ENCODE results near the gene CLPTM1L.
"Not testable (repeated sequence)": the region's sequence is repeated elsewhere in the genome, so short reads cannot be mapped to it uniquely, and the experiment has no call there.

CLPTM1L gene

DNA sequence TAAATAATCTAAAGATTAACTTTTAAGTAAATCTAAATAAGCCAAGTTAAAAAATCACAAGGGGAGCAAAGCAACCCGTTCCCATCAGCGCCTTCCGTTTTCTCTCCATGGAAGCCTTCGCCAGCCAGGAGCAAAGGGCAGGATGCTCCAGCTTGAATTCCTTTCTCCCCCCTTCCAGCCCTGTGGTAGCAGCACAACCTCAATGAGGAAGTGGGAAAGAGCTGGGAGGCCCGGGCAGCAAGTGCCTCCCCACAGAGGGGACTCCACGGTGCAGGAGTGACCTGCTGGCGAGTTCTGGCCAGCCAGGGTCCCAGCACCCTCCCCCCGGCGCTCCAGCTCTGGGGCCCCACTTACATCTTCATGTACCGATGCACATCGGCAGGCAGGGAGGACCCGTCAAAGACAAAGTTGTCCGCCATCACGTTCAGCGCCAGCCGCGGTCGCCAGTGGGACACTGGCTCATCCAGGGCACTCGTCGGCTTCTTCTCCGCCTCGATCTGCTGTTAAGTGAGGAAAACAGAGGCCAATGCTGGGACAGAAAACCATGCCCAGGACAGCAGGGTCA, 6.3 kb downstream of the CLPTM1L start:
- no peak for DNase-seq

DNA sequence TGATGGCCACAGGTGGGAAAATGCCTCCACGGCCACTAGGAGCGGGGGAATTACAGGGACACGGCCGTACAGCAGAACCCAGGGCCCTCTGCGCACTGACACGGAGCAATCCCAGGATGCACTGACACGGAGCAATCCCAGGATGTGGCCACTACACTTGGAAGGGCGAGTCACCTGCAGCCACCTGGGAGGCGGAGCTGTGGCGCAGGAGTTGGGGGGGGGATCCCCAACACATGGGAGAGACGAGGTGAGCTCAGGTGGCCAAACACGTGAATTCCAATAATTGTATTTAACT, 6.8 kb downstream of the CLPTM1L start:
- no peak for DNase-seq

DNA sequence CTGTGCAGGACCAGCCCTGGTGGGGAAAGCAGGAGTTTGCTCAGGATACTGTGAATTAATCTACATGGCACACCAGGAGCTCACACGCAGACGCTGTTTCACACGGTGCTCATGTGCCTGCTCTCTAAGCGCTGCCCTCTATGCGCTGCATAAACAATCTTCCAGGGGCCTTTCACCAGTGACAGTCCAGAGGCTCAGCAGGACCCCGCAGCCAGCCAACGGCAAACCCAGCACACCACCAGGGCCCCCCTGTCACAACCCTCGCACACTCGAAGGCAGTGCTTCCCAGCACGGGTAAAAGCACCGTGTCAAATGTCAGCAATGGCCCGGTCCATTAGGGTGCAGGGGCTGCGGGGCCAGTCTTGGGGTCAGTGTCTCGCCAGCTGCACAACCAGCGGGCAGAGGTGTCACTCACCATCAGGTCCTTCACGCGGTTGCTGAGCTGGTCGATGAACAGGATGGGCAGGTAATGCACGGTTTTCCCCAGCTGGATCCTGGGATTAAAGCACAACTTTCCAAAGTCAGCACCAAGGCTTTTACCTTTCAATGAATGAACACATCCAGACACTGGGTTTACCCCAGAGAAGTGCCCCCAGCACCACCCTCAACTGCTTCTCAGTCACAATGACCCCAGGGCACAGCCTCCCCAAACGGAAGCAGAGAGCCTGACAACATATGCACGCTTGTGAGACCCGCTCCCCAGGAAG, 7.3 kb downstream of the CLPTM1L start:
- DNase-seq = no peak

DNA sequence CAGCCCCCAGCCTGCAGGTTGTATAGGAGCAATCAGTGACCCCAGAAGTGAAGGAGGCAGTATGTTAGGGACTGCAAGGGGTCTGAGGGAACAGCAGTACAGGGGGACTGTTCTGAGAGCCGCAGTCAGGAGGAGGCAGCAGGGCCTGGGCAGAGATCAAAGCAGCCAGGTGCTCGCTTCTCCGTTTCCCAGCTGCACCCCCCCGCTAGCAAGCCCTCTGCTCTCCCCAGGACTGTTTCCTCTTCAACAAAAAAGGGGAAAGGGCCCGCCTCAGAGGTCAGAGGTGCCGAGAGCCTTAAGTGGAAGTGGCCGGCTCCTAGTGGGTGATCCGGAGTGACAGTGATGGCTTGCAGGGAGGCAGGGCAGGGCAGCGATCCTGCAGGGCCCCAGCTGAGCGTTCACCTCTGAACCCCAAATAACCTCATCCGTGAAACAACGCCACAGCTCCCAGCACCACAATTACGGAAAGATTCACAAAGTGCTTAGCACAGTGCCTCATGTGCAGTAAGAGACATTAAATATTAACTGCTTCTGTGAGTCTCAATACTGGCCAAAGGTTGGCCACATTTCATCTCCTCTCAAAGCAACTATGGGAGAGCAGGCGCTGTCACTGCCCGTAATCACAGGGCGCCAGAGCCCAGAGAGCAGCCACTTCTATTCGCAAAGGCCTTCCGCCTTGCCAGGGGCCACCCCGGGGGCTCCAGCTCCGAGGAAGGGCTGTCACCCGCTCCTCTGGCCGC, 8.0 kb downstream of the CLPTM1L start:
- no peak for DNase-seq

DNA sequence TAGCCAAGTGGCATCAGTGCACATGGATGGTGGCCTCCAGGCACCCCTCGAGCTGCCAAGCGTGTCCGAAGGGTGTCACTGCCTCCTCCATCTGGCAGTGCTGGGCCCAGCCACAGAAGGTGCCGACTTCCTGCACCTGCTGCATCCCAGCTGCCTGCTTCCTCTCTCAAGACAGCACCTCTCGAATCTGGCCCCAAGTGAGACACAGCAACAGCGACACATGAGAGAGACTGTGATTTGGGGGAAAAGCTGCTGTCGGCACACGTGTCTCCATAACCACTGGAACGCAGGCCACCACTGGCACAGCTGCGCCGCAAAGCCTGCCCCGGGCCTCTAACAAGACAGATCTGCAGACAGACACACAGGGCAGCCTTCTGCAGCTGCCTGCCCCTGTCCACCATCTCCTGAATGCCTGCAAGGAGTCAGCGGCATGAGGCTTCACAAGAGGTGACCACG, 8.8 kb downstream of the CLPTM1L start:
- no peak for DNase-seq

DNA sequence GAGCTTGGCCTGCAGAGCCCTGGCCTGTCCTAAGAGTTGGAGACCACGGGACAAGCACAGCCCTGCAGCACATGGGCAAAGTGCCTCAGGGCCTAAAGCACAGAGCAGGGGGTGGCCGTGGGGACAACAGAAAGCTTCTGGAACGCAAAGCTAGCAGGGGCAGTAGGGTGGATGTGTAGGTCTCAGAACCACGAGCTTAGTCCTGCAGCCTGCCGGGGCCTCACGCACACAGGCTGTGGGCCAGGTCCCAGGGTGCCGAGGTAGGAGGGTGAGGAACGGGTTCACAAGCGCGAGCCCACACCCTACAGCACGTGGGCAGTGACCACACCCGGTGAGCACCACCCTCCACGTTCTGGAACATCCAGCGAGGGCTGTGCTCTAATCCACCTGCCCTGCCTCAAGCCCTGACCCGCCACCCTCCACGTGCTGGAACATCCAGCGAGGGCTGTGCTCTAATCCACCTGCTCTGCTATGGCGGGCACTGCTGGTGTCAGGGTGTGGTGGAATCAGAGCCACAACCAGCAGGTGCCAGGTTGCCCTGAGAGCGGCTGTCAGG, 9.3 kb downstream of the CLPTM1L start:
- no peak for DNase-seq

DNA sequence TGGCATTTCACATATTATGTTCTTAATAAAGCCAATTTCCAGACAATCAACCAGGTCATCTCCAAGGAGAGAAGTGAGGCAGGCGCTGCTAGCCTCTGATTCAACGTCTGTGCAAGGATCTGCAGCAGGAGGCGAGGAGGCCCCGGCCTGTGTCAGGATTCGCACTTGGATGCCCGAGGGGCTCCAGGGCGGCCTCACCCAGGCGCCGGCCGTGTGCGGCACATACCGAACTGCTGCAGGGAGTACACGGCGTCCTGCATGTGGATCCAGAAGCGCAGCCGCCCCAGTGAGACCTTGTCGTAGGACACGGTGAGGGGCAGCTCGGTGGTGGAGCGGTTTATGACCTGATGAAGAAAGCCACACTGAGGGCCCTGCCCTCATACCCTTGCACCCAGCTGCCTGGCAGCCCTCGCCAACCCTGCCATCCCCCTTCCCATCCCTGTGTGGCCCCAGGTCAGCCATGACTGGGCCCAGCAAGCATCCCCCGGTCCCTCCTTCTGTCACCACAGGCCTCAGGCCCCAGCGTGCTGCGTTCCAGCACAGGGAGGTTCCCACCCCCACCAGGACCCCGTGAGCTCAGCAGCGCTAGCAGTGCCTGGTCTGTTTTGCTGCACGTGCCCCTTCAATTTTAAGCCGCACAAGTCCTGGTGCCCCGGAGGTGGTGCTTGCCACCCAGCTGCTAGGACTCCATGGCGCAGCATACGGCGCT, 9.9 kb downstream of the CLPTM1L start:
- no peak for DNase-seq

DNA sequence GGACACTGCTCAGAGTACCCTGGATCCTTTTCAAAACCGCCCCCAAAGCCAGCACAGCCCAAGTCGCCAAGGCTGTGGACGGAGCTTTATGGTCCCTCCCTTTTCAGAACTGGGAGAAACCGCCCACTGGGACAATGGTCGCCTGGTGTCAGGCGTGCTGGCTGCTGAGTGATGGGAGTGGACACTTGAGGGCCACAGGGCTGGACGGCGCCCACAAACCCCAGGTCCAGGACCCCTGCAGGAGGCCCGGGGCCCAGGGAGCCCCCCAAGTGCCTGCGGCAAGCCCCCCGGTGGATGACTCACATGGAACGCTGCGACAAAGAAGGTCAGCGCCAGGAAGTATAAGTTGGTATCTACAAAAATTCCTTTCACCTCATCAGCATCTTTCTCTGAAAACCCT, 10.9 kb downstream of the CLPTM1L start:
- no peak for DNase-seq

DNA sequence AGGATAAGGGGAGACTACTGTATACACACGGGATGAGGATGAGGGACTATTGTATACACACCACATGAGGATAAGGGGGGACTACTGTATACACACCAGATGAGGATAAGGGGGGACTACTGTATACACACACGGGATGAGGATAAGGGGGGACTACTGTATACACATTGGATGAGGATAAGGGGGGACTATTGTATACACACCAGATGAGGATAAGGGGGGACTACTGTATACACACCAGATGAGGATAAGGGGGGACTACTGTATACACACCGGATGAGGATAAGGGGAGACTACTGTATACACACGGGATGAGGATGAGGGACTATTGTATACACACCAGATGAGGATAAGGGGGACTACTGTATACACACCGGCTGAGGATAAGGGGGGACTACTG, 11.6 kb downstream of the CLPTM1L start:
- DNase-seq = not testable (repeated sequence)

DNA sequence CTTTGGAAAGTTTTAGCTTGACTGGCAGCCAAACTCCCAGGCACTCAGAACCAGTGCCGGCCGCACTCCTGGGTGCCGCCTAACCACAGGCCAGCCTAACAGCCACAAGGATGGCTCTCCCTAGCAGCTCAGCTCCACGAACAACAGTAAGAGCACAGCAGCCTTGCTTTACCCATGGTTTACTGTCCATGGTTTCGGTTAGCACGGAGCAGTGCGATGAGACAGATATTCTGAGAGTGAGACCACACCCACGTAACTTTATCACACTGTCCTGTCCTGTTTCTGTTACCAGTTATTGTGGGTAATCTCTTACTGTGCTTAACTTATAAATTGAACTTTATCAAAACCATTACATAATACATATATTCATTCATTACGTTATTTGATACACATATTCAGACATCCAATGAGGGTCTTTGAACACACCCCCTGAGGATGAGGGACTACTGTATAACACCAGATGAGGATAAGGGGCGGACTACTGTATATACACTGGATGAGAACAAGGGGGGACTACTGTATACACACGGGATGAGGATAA, 12.4 kb downstream of the CLPTM1L start:
- no peak for DNase-seq

DNA sequence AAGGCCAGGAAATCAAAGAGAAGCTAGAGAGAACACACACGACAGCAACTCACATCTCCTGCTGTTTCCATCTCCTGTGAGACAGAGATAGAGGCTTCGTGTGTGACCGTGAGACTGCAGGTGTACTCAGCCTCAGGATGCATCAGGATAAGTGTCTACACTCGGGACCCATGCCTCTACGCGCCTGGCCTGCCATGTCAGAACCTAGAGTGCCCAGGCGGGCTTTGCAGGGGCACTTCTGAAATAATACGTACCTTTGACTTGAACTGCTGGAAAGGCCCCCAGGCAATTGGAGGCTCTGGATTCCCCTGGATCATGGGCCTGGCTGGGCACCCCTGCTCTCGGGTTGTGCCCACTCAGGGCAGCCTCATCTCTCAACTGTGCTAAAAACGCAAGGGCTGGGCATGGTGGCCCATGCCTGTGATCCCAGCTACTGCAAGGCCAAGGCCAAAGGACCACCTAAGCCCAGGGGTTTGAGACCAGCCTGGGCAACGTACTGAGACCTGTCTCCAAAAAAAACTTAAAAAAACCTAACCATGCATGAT, 13.0 kb downstream of the CLPTM1L start:
- DNase-seq = no peak

DNA sequence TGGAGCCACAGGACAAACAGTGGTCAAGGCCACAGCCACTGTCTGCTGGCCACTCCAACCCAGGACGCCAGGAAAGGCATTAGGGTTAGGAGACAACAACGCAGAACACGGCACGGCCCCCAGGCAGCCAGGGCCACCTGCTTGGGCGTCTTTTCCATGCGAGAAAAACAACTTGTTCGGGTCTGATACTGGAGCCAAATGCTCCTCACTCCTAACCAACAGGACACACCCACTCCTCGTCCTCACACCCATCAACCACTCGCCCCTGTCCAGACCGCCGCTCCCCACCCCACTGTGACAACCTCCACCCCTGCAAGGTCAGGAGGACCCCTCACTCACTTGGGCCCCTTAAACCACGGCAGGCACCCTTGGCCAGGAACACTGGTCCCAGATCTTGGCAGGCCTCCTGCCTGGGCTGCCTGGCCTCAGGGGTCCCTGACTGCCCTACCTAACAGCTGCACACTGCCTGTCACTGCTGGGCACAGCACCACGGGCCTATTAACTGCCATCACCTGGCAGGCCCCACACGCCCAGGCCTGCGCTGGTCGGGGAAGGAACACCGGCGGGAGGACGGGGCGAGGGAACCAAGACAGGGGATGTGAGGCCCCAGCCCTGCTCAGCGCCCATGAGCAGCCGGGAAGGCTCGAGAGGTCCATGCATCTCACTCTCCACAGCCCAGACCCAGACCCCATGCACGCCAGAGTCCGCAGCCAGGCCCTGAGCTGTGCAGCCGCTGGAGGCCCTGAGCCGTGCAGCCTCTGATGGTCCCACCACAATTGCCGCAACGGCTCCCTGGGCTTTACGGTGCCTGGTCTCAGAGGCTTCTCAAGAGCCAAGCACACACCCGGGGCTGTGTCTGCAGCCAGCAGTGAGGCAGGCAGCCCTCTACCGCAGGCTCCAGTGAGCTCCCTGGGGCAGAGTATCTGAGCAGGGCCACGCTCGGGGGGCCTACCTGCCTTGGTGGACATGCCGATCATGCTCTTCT, 13.8 kb downstream of the CLPTM1L start:
- no peak for DNase-seq

DNA sequence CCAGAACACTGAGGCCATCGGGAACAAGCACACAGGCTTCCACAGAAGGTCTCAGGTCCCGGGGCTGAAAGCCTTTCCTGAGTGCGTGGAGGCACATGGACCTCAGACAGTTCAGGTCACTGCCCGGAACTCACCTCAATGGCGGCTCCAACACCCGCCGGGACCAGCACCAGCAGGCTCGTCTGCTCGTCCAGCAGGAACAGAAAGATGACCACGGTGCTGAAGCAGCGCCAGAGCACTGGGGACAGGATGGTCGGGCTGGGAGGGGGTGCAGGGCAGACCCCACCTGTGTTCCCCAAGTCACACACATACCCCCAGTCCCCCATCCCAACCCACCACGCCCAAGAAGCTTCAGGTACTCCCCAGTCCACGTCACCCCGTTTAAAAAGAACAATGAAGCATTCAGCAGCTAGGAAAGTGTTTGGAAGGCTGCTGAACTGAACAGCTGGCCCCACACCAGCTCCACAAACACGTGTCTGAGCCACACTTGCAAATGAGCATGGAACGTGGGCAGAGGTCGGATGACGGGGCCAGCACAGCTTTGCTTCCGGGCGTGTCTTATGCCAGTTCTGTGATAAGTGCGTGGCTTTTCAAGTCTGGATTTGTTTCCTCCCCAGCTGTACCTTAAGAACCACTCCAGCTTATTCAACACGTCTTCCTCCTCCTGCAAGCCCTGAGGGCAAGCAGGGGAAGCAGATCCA, 14.6 kb downstream of the CLPTM1L start:
- DNase-seq = no peak

DNA sequence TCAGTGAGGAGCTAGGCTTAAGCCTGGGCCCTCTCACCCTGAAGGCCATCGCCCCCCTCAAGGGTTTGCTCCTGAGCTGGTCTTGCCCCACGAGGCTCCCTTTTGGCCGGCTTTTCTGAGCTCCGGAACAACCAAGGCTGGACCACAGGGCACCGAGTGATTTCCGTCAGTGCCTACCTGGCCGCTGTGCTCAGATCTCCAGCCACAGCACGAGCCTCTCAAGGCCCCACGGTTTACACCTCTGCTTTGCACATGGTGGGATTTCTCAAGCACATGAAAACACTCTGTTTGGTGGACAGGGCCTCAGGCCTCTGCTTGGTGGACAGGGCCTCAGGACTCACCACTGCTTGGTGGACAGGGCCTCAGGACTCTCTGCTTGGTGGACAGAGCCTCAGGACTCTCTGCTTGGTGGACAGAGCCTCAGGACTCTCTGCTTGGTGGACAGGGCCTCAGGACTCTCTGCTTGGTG, 15.8 kb downstream of the CLPTM1L start:
- DNase-seq = no peak

DNA sequence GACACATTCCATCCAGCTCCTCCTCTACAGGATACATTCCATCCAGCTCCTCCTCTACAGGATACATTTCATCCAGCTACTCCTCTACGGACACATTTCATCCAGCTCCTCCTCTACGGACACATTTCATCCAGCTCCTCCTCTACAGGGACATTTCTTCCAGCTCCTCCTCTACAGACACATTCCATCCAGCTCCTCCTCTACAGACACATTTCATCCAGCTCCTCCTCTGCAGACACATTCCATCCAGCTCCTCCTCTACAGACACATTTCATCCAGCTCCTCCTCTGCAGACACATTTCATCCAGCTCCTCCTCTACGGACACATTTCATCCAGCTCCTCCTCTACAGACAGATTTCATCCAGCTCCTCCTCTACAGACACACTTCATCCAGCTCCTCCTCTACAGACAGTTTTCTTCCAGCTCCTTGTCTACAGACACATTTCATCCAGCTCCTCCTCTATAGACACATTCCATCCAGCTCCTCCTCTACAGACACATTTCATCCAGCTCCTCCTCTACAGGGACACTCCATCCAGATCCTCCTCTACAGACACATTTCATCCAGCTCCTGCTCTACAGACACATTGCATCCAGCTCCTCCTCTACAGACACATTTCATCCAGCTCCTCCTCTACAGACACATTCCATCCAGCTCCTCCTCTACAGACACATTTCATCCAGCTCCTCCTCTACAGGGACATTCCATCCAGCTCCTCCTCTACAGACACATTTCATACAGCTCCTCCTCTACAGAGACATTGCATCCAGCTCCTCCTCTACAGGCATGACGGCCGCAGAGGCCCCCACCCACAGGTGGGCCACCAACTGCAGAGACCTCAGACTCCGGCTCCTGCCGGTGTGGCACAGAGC, 16.4 kb downstream of the CLPTM1L start:
- DNase-seq = not testable (repeated sequence)

DNA sequence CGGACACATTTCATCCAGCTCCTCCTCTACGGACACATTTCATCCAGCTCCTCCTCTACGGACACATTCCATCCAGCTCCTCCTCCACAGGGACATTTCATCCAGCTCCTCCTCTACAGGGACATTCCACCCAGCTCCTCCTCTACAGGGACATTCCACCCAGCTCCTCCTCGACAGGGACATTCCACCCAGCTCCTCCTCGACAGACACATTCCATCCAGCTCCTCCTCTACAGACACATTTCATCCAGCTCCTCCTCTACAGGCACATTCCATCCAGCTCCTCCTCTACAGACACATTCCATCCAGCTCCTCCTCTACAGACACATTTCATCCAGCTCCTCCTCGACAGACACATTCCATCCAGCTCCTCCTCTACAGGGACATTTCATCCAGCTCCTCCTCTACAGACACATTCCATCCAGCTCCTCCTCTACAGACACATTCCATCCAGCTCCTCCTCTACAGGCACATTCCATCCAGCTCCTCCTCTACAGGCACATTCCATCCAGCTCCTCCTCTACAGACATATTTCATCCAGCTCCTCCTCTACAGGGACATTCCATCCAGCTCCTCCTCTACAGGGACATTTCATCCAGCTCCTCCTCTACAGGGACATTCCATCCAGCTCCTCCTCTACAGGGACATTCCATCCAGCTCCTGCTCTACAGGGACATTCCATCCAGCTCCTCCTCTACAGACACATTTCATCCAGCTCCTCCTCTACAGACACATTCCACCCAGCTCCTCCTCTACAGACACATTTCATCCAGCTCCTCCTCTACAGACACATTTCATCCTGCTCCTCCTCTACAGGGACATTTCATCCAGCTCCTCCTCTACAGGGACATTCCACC, 17.8 kb downstream of the CLPTM1L start:
- DNase-seq = not testable (repeated sequence)

DNA sequence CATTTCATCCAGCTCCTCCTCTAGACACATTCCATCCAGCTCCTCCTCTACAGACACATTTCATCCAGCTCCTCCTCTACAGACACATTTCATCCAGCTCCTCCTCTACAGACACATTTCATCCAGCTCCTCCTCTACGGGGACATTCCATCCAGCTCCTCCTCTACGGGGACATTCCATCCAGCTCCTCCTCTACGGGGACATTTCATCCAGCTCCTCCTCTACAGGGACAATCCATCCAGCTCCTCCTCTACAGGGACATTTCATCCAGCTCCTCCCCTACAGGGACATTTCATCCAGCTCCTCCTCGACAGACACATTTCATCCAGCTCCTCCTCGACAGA, 18.4 kb downstream of the CLPTM1L start:
- DNase-seq = not testable (repeated sequence)

DNA sequence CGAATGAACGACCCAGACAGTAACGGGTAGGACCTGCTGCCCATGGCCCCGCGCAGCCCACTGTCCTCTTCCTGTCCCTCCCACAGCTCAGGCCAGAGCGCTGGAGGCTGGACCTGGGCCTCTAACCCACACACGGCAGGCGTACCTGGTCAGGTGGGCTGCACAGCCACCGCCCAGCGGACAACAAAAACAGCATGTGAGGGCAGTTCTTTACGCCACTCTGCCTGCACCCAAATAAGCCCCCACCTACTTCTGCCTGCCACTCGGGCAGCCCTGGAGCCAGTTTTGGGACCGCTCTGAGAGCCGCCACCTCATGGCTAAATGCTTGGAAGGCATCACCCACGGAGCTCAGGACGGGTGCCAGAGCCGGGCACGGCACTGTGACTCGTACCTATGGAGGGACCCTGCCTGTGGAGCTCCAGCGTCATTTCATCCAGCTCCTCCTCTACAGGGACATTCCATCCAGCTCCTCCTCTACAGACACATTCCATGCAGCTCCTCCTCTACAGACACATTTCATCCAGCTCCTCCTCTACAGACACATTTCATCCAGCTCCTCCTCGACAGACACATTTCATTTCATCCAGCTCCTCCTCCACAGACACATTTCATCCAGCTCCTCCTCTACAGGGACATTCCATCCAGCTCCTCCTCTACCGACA, 18.9 kb downstream of the CLPTM1L start:
- no peak for DNase-seq
